KOPT-K1 (cell line): Measurements from ENCODE around the gene SEMG2.

Experiments
- H3K27ac ChIP-seq: fragments of 200-600 bp; sonication (generic); 2 replicates; pipeline ENCODE4 v1.5.1; 2016; ENCODE audit warnings: antibody characterized with exemption, mild to moderate bottlenecking, low read depth, low read length; ENCODE audit not compliant: poor library complexity, severe bottlenecking
- H3K36me3 ChIP-seq: fragments of 200-600 bp; sonication (generic); 2 replicates; pipeline ENCODE4 v1.5.1; 2017; ENCODE audit warnings: antibody characterized with exemption, mild to moderate bottlenecking, low read length, moderate library complexity; ENCODE audit not compliant: insufficient read depth
- H3K9me3 ChIP-seq: fragments of 200-600 bp; sonication (generic); 2 replicates; pipeline ENCODE4 v1.5.1; 2017; ENCODE audit warnings: antibody characterized with exemption, low read length, mild to moderate bottlenecking; ENCODE audit not compliant: insufficient read depth, poor library complexity, severe bottlenecking

The SEMG2 gene

GRCh38 chr20:45254383-45255262 is 33.5 kb downstream of the SEMG2 start, which contains the start of gene SLPI:
SLPI (minus strand) TSS chr20:45254564; CDS start chr20:45254543, 21 bp downstream.
- Histone ChIP-seq H3K36me3 (no peaks in the 10 kb centered on the region), H3K27ac (no peak within 1 kb of the TSS), H3K9me3 (no peaks in the 10 kb centered on the region)

- Histone ChIP-seq H3K9me3 (no peaks in the 10 kb centered on the region), H3K36me3 (no peaks in the 10 kb centered on the region), H3K27ac (no peak overlapping the region)
Measured at GRCh38 chr20:45257161-45257560, 36.0 kb downstream of the SEMG2 start.

GRCh38 chr20:45257711-45258110 is 36.5 kb downstream of the SEMG2 start:
- Histone ChIP-seq H3K9me3 (no peaks in the 10 kb centered on the region), H3K36me3 (no peaks in the 10 kb centered on the region), H3K27ac (no peak overlapping the region)

GRCh38 chr20:45258259-45258658 is 37.1 kb downstream of the SEMG2 start:
- no peak overlapping the region for H3K27ac ChIP-seq
- H3K36me3 ChIP-seq, result no peaks in the 10 kb centered on the region
- no peaks in the 10 kb centered on the region for H3K9me3 ChIP-seq

GRCh38 chr20:45258664-45259063 is 37.5 kb downstream of the SEMG2 start:
- H3K9me3 ChIP-seq, result no peaks in the 10 kb centered on the region
- no peaks in the 10 kb centered on the region for H3K36me3 ChIP-seq
- no peak overlapping the region for H3K27ac ChIP-seq

- no peaks in the 10 kb centered on the region for H3K36me3 ChIP-seq
- H3K9me3 ChIP-seq, result no peaks in the 10 kb centered on the region
- H3K27ac ChIP-seq, result no peak overlapping the region
Measured at GRCh38 chr20:45263556-45264266, 42.5 kb downstream of the SEMG2 start.

- Histone ChIP-seq H3K27ac (no peak overlapping the region), H3K9me3 (no peaks in the 10 kb centered on the region), H3K36me3 (no peaks in the 10 kb centered on the region)
Measured at GRCh38 chr20:45266977-45267376, 45.8 kb downstream of the SEMG2 start.

GRCh38 chr20:45268531-45268930 is 47.4 kb downstream of the SEMG2 start:
- Histone ChIP-seq H3K27ac (no peak overlapping the region), H3K9me3 (no peaks in the 10 kb centered on the region), H3K36me3 (no peaks in the 10 kb centered on the region)

- no peak overlapping the region for H3K27ac ChIP-seq
- H3K9me3 ChIP-seq, result no peaks in the 10 kb centered on the region
- no peaks in the 10 kb centered on the region for H3K36me3 ChIP-seq
Measured at GRCh38 chr20:45269056-45269455, 47.9 kb downstream of the SEMG2 start.

- Histone ChIP-seq H3K27ac (no peak overlapping the region), H3K36me3 (no peaks in the 10 kb centered on the region), H3K9me3 (no peaks in the 10 kb centered on the region)
Measured at GRCh38 chr20:45269754-45270270, 48.6 kb downstream of the SEMG2 start.
